Activated B cell treated with CpG ODN at 0.5 μM for 24 hours (primary cell): ENCODE measurements around the gene NCAM2. TPM values are rescaled to one million over a fixed set of nuclear protein-coding genes. Genes with fewer than 3 reads are reported as not detected.

Experiments used
- ATAC-seq: fragments of 200-7000 bp; cut with Tn5 transposase; one replicate; pipeline ENCODE4 v1.10.0; 2021; ENCODE audit warnings: low read depth, mild to moderate bottlenecking, moderate library complexity
- CTCF ChIA-PET: fragments of 350-600 bp; sonication (Branson Sonifier 250); formaldehyde crosslinking; loops from one replicate; lab custom pipeline; 2021; ENCODE audit warnings: antibody characterized with exemption; lab: Charles Lee
- POLR2A ChIA-PET: fragments of 350-600 bp; sonication (Branson Sonifier 250); formaldehyde crosslinking; loops from one replicate; lab custom pipeline; 2021; ENCODE audit warnings: antibody characterized with exemption; lab: Charles Lee
- DNase-seq: peaks from one replicate; pipeline ENCODE4 v3.0.0; 2022
- H3K27ac Mint-ChIP-seq: one replicate; pipeline ENCODE4 v1.8.0; 2020; ENCODE audit warnings: mixed read lengths
- H3K27me3 Mint-ChIP-seq: one replicate; pipeline ENCODE4 v1.8.0; 2021; ENCODE audit warnings: mixed read lengths
- H3K36me3 Mint-ChIP-seq: one replicate; pipeline ENCODE4 v1.8.0; 2021; ENCODE audit warnings: low read depth, mixed read lengths
- H3K4me1 Mint-ChIP-seq: one replicate; pipeline ENCODE4 v1.8.0; 2021; ENCODE audit warnings: mixed read lengths
- H3K4me3 Mint-ChIP-seq: one replicate; pipeline ENCODE4 v1.8.0; 2020; ENCODE audit warnings: mild to moderate bottlenecking, mixed read lengths
- H3K9me3 Mint-ChIP-seq: one replicate; pipeline ENCODE4 v1.8.0; 2020; ENCODE audit warnings: mixed read lengths
- CTCF ChIP-seq: fragments of 200-600 bp; IDR thresholded peaks from one replicate; pipeline ENCODE4 v1.8.0; 2022; ENCODE audit warnings: antibody characterized with exemption, mild to moderate bottlenecking
- intact Hi-C: fragments of 100-400 bp; cut with micrococcal nuclease; formaldehyde crosslinking; loops from one replicate; pipeline ENCODE4 v1.15.1; 2024
- total RNA-seq: library from RNA; stranded (reverse); gene quantifications from 2 replicates; pipeline ENCODE4 v1.2.3, GENCODE V29; 2022

Gene NCAM2
- total RNA-seq, 1 donor from 2014 or later = not detected

- DNase-seq (no peak), ATAC-seq (no peak)
- TF ChIP-seq CTCF = no peak
- no peaks in the 10 kb centered on the region for H3K36me3 Mint-ChIP-seq
- no peak overlapping the region for H3K4me3 Mint-ChIP-seq
- H3K9me3 Mint-ChIP-seq = no peaks in the 10 kb centered on the region
- CTCF ChIA-PET = no interaction called here
- H3K4me1 Mint-ChIP-seq = no peaks in the 10 kb centered on the region
- H3K27me3 Mint-ChIP-seq = no peaks in the 10 kb centered on the region
- no peak overlapping the region for H3K27ac Mint-ChIP-seq
- POLR2A ChIA-PET = no interaction called here
- intact Hi-C loops = no loop called here
Observed at GRCh38 chr21:21196087-21196486, 197.9 kb downstream of the NCAM2 start.

DNA sequence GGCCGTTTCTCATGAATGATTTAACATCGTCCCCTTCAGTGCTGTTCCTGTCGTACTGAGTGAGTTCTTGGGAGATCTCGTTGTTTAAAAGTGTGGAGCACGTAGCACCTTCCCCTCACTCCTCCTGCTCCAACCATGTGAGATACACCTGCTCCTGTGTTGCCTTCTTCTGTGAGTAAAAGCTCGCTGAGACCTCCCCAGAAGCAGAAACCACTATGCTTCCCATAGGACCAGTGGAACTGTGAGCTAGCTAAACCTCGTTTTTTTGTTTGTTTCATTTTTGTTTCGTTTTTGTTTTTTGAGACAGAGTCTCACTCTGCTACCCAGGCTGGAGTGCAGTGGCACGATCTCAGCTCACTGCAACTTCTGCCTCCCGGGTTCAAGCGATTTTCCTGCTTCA, 198.6 kb downstream of the NCAM2 start:
- DNase-seq = no peak
- Mint-ChIP-seq H3K36me3 (no peaks in the 10 kb centered on the region), H3K9me3 (no peaks in the 10 kb centered on the region), H3K27ac (no peak overlapping the region), H3K4me1 (peaks cover 6% of the 10 kb centered on the region), H3K27me3 (no peaks in the 10 kb centered on the region), H3K4me3 (no peak overlapping the region)
- ChIA-PET CTCF (no interaction called here), POLR2A (no interaction called here)
- no peak for ATAC-seq
- intact Hi-C loops = no loop called here
- TF ChIP-seq CTCF = no peak

GRCh38 chr21:21199342-21200102, 201.3 kb downstream of the NCAM2 start:
- no peak overlapping the region for H3K4me3 Mint-ChIP-seq
- CTCF ChIA-PET = no interaction called here

DNA sequence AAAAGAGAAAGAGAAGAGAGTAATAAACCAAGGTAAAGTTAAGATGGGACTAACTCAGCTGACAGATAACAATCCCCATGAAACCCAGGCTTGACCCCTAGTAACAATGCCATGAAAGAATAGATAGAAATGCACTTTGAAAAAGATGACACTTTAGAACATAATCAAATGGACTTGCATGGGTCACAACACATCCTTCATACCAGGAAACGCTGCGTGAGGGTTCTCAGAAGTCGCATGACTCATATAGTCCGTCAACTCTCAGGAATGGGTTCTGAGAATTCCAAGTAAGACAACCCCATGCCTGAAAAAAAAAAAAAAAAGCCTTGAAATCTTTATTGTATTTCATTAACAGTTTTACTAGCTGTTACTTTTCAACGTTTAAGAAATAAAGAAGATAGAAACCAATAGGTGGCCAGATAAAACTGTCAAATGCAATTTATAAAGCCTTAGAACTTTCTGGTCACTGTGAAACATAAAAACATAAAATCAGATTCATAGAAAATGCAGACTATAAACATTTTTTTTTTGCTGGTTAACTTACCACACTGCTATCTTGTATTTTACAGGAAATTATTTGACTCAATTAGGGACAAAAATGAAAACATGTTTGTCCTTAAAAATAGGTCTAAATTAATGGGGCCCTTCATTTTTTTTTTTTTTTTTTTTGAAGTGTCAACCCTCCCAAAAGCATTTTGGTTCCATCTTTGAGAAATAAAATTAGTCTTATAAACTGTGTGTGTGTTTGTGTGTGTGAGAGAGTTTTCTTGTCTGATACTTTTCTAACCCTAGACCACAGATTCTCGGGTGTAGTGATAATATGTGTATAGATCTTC, 202.1 kb downstream of the NCAM2 start:
- Mint-ChIP-seq H3K27ac (no peak overlapping the region), H3K4me3 (no peak overlapping the region), H3K27me3 (no peaks in the 10 kb centered on the region), H3K4me1 (peaks cover 6% of the 10 kb centered on the region), H3K9me3 (no peaks in the 10 kb centered on the region), H3K36me3 (no peaks in the 10 kb centered on the region)
- TF ChIP-seq CTCF = no peak
- ChIA-PET CTCF (no interaction called here), POLR2A (no interaction called here)
- no peak for ATAC-seq
- no peak for DNase-seq
- intact Hi-C loops = no loop called here

More at GRCh38 chr21:21199342-21200102, 201.3 kb downstream of the NCAM2 start:
- POLR2A ChIA-PET = no interaction called here
- no peak for TF ChIP-seq CTCF
- Mint-ChIP-seq H3K9me3 (no peaks in the 10 kb centered on the region), H3K27ac (no peak overlapping the region), H3K36me3 (no peaks in the 10 kb centered on the region), H3K27me3 (no peaks in the 10 kb centered on the region), H3K4me1 (peaks cover 6% of the 10 kb centered on the region)
- intact Hi-C loops = no loop called here
- no peak for DNase-seq
- no peak for ATAC-seq

GRCh38 chr21:21200939-21201615, 202.9 kb downstream of the NCAM2 start:
- ChIA-PET POLR2A (no interaction called here), CTCF (no interaction called here)
- TF ChIP-seq CTCF = no peak
- H3K36me3 Mint-ChIP-seq = no peaks in the 10 kb centered on the region
- intact Hi-C loops = no loop called here
- H3K4me1 Mint-ChIP-seq = peaks cover 6% of the 10 kb centered on the region
- DNase-seq (no peak), ATAC-seq (no peak)
- no peak overlapping the region for H3K27ac Mint-ChIP-seq
- no peaks in the 10 kb centered on the region for H3K27me3 Mint-ChIP-seq
- no peaks in the 10 kb centered on the region for H3K9me3 Mint-ChIP-seq
- H3K4me3 Mint-ChIP-seq = no peak overlapping the region
